AG10803 (cell line): Measurements from ENCODE around the gene C1orf198.

ENCODE experiments used
- DNase-seq: peaks from one replicate; pipeline ENCODE4 v3.0.0; 2010; ENCODE audit warnings: low read depth
- H3K4me3 ChIP-seq: 2 replicates; pipeline ENCODE4 v1.5.1; 2011; ENCODE audit warnings: mild to moderate bottlenecking, low read length, control low read depth
- TF ChIP-seq, protein P1 (sequence below): conservative IDR thresholded peaks from 2 replicates; pipeline ENCODE4 v1.5.1; 2011; ENCODE audit warnings: mild to moderate bottlenecking, low read length, control low read depth, inconsistent platforms

C1orf198 gene

DNA sequence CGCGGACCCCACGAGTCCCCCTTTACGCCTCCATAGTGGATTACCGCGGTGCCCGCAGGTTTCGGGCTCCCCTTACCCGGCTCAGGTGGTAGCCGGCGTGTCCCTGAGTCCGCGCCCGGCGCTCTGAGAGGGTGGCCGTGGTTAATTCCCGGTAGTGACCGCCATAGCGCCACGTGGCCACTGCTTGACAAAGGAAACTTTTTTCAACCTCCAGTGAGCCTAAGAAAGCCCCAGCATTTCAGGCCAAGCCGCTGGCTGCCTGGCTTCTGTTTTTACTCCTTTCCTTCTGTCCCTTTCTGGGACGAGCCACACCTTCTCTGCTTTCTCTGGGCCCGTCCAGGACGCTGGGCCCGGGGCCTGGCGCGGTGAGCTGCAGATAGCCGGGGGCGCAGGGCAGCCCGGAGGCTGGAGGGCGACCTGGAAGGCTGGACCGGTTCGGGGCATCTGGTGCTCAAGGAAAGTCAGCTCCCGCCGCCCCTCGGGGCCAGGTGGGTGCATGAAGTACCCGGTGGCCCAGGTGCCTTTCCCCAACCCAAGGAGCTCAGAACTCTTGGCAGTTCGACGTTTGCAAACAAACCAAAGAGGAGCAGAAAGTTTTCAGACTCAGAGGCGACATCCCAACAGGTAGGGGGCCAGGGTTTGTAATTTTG lies 540 bp upstream of the C1orf198 start:
- TF ChIP-seq, protein P1, sequence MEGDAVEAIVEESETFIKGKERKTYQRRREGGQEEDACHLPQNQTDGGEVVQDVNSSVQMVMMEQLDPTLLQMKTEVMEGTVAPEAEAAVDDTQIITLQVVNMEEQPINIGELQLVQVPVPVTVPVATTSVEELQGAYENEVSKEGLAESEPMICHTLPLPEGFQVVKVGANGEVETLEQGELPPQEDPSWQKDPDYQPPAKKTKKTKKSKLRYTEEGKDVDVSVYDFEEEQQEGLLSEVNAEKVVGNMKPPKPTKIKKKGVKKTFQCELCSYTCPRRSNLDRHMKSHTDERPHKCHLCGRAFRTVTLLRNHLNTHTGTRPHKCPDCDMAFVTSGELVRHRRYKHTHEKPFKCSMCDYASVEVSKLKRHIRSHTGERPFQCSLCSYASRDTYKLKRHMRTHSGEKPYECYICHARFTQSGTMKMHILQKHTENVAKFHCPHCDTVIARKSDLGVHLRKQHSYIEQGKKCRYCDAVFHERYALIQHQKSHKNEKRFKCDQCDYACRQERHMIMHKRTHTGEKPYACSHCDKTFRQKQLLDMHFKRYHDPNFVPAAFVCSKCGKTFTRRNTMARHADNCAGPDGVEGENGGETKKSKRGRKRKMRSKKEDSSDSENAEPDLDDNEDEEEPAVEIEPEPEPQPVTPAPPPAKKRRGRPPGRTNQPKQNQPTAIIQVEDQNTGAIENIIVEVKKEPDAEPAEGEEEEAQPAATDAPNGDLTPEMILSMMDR, result no peak
- peak overlapping the region; percentile 61 for H3K4me3 ChIP-seq
- no peak for DNase-seq

DNA sequence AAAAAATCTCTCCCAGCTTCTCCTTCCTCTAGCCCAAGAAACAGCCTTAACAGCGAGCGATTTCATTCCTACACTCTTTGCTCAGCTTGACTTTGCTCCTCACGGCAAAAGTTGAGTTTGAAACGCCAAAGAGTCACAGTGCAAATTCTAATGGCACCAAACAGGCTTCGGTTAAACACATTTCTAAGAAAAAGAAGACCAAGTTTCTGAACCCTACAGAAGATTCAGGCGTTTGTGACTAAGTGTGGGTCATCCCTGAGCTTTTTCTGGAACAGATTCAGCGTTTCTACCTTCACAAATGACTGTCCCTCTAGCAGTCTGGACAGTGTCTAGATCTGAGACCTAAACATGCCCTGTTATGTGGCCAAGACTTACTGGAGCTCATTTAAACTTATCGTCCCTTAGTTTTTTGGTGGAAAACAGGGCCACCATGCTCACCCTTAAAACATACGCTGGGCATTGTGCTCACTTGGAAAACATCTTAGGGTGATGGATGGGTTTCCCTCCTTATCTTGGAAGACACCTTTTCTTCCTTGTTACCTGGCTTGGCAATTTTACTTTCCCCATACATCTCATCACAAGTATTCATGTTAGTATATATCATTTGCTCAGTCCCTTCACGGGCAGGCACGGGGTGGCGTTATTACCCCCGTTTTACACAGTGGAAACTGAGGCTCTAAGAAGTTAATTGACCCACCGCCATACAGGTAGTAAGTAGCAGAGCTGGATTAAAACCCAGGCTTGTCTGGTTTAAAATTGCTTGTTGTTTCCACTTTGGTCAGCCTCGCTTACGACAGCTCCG lies 1.0 kb downstream of the C1orf198 start:
- no peak for DNase-seq
- TF ChIP-seq, protein P1, result no peak
- peak overlapping the region; percentile 90 for H3K4me3 ChIP-seq

DNA sequence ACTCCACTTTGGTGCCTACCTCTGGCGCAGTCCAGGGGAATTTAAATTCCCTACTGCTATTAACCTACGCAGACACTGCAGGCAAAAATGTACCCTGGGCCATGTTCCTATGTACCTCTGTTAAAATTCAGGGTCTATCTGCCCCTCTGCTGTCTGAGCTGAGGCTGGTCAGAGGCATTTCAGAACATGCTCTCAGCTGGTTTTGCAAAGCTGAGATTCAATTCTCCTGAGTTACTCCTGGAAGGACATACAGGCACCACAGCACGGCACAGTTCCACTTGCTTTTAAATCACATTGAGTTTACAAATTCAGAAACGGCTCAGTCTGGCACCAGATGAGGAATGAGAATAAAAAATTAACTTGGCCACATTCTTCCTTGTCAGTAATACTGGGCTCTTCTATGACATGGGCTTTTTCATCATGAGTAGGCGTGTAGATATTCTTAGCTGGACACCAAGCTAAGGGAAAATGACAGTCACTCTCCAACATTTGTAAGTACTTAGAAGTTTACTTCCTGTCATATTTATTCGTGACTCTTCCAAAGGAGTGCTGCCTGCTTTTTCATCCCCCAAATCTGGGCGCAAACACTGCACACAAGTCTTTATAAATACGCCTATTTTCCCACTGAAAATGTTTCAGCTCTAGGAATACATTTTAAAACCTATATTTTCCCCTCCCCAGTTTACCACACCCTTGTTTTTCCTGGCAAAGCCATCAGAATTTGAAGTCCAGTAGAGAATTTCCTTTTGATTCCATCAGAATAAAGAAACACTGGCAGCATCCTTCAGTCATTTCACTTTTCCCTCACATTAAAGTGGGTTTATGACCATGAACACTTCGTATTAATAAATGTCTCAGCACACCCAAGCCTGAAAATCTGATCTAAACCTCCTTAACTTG lies 1.9 kb downstream of the C1orf198 start:
- DNase-seq, result peak; percentile 73
- peak overlapping the region; percentile 90 for H3K4me3 ChIP-seq
- TF ChIP-seq, protein P1, result no peak

DNA sequence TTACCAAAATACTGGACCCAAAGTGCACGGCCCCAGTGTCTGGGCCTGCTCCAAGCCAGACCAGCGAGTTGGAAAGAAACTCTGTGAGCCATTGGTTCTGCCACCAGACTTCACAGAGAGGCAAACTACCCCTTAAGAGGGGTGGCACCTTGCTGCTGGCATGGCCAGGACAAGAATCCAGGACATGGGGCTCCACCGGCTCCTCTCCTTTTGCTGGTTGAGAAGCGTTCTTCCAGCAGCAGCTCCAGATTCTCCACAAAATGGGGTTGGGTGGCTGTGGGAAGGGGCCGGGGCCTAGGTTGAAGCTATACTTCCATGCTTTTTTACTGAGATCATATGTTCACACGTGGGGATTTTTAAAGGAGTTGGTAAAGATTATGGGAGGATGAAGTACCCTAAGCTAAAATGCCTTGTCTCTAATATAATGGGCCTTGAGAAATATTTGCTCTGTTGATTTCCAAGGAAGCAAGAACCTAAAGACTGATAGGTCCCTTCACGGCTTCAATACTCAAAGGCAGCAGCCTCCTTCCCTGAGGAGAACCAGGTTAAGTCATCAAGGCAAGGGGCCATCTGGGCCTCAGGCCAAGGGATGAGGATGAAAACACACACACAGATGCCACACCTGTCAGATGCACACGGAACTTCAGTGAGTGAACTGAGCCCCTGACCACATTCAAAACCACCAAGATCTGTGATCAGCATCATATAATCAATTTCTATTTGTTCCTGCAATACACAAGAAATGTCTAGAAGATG lies 3.1 kb downstream of the C1orf198 start:
- H3K4me3 ChIP-seq, result peak overlapping the region; percentile 90
- TF ChIP-seq, protein P1, result no peak
- DNase-seq, result no peak

- H3K4me3 ChIP-seq, result peak overlapping the region; percentile 90
- TF ChIP-seq, protein P1, result no peak
- peak; percentile 49 for DNase-seq
Measured at GRCh38 chr1:230864441-230864840, 3.9 kb downstream of the C1orf198 start.

- TF ChIP-seq, protein P1, result no peak
- no peak for DNase-seq
- H3K4me3 ChIP-seq, result no peak overlapping the region; the same call in 1 of the 2 replicates
Measured at GRCh38 chr1:230863449-230863848, 4.9 kb downstream of the C1orf198 start.
